ENCODE results near the gene CDKN2B.

Gene CDKN2B

DNA sequence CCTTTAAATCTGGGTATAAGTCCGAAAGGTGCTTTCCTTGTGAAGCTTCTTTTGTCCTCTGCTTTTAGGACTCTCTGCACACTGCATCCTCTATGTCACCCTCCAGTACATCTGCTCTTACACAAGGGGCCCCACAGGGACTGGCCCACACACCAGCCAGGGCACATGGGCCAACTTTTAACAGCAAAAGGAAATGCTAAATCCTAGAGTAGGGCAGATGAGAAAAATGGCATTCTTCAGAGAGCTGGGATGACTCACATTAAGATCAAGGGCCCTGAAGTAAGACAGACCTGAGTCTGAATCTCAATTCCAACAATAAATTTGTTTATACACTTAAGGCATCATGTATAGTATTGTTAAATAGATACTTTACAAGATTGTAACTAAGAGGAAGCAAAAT is 40.3 kb upstream of the CDKN2B start:
- Histone ChIP-seq H2AFZ (ENCODE audit: low read length) (no peak overlapping the region), H3K4me2 (ENCODE audit: low read depth, low read length, poor library complexity, severe bottlenecking) (peak overlapping the region; percentile 32), H3K9ac (ENCODE audit: low read depth, low read length, poor library complexity, severe bottlenecking) (no peak overlapping the region)

DNA sequence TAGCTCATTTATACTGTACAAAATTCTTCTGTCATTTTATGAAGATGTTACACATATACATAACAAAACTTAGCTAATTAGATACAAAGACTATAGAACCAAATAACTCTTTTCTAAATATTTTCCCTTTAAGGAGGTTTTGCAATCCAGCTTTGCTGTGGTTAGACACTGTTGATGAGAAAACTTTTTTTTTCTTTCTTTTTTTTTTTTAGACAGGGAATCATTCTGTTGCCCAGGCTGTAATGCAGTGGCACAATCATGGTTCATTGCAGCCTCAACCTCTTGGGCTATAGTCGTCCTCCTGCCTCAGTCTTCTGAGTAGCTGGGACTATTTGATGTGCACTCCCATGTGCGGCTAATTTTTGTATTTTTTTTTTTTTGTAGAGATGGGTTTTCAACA is 38.5 kb upstream of the CDKN2B start:
- Histone ChIP-seq H3K9me3 (ENCODE audit: insufficient read depth, low read depth, low read length) (no peaks in the 10 kb centered on the region), H4K20me1 (ENCODE audit: insufficient read depth, low read length, poor library complexity, severe bottlenecking) (no peaks in the 10 kb centered on the region), H3K79me2 (ENCODE audit: insufficient read depth, low read length) (no peaks in the 10 kb centered on the region), H2AFZ (ENCODE audit: low read length) (no peak overlapping the region), H3F3A (ENCODE audit: low read depth) (peaks cover 7% of the 10 kb centered on the region), H3K9ac (ENCODE audit: low read depth, low read length, poor library complexity, severe bottlenecking) (no peak overlapping the region), H3K27me3 (ENCODE audit: insufficient read depth, low read length, poor library complexity, severe bottlenecking) (no peaks in the 10 kb centered on the region), H3K4me3 (ENCODE audit: low read length, poor library complexity, severe bottlenecking) (no peak overlapping the region), H3K4me1 (ENCODE audit: insufficient read depth, low read length, poor library complexity, severe bottlenecking) (peaks cover 40% of the 10 kb centered on the region), H3K4me2 (ENCODE audit: low read depth, low read length, poor library complexity, severe bottlenecking) (no peak overlapping the region), H3K9me2 (replicated peaks; ENCODE audit: low read depth, low read length) (no peaks in the 10 kb centered on the region), H3K36me3 (ENCODE audit: insufficient read depth, low read length) (no peaks in the 10 kb centered on the region)
- no peak for TF ChIP-seq EZH2phosphoT487 (IDR thresholded peaks at IDR 0.05; ENCODE audit: borderline replicate concordance)
- TF ChIP-seq, protein P1, sequence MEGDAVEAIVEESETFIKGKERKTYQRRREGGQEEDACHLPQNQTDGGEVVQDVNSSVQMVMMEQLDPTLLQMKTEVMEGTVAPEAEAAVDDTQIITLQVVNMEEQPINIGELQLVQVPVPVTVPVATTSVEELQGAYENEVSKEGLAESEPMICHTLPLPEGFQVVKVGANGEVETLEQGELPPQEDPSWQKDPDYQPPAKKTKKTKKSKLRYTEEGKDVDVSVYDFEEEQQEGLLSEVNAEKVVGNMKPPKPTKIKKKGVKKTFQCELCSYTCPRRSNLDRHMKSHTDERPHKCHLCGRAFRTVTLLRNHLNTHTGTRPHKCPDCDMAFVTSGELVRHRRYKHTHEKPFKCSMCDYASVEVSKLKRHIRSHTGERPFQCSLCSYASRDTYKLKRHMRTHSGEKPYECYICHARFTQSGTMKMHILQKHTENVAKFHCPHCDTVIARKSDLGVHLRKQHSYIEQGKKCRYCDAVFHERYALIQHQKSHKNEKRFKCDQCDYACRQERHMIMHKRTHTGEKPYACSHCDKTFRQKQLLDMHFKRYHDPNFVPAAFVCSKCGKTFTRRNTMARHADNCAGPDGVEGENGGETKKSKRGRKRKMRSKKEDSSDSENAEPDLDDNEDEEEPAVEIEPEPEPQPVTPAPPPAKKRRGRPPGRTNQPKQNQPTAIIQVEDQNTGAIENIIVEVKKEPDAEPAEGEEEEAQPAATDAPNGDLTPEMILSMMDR (conservative IDR thresholded peaks at IDR 0.05; ENCODE audit: low read length) = no peak

More for the DNA sequence above, 40.3 kb upstream of the CDKN2B start:
- Histone ChIP-seq H3F3A (ENCODE audit: low read depth) (peaks cover 7% of the 10 kb centered on the region), H3K27me3 (ENCODE audit: insufficient read depth, low read length, poor library complexity, severe bottlenecking) (no peaks in the 10 kb centered on the region), H3K4me3 (ENCODE audit: low read length, poor library complexity, severe bottlenecking) (no peak overlapping the region), H3K4me1 (ENCODE audit: insufficient read depth, low read length, poor library complexity, severe bottlenecking) (peaks cover 45% of the 10 kb centered on the region), H3K36me3 (ENCODE audit: insufficient read depth, low read length) (no peaks in the 10 kb centered on the region), H3K9me3 (ENCODE audit: insufficient read depth, low read depth, low read length) (no peaks in the 10 kb centered on the region), H3K9me2 (replicated peaks; ENCODE audit: low read depth, low read length) (no peaks in the 10 kb centered on the region), H4K20me1 (ENCODE audit: insufficient read depth, low read length, poor library complexity, severe bottlenecking) (no peaks in the 10 kb centered on the region), H3K79me2 (ENCODE audit: insufficient read depth, low read length) (no peaks in the 10 kb centered on the region)
- TF ChIP-seq, protein P1 (conservative IDR thresholded peaks at IDR 0.05; ENCODE audit: low read length) = no peak
- no peak for TF ChIP-seq EZH2phosphoT487 (IDR thresholded peaks at IDR 0.05; ENCODE audit: borderline replicate concordance)

GRCh38 chr9:22046243-22046885 is 37.3 kb upstream of the CDKN2B start:
- H3K9me2 ChIP-seq (replicated peaks; ENCODE audit: low read depth, low read length) = no peaks in the 10 kb centered on the region
- H3K4me2 ChIP-seq (ENCODE audit: low read depth, low read length, poor library complexity, severe bottlenecking) = no peak overlapping the region
- peaks cover 28% of the 10 kb centered on the region for H3K4me1 ChIP-seq (ENCODE audit: insufficient read depth, low read length, poor library complexity, severe bottlenecking)
- H3K9ac ChIP-seq (ENCODE audit: low read depth, low read length, poor library complexity, severe bottlenecking) = no peak overlapping the region
- H3K79me2 ChIP-seq (ENCODE audit: insufficient read depth, low read length) = no peaks in the 10 kb centered on the region
- TF ChIP-seq, protein P1 (conservative IDR thresholded peaks at IDR 0.05; ENCODE audit: low read length) = no peak
- TF ChIP-seq EZH2phosphoT487 (IDR thresholded peaks at IDR 0.05; ENCODE audit: borderline replicate concordance) = no peak
- no peaks in the 10 kb centered on the region for H4K20me1 ChIP-seq (ENCODE audit: insufficient read depth, low read length, poor library complexity, severe bottlenecking)
- H3K27me3 ChIP-seq (ENCODE audit: insufficient read depth, low read length, poor library complexity, severe bottlenecking) = no peaks in the 10 kb centered on the region
- no peaks in the 10 kb centered on the region for H3K36me3 ChIP-seq (ENCODE audit: insufficient read depth, low read length)
- no peak overlapping the region for H2AFZ ChIP-seq (ENCODE audit: low read length)
- H3K4me3 ChIP-seq (ENCODE audit: low read length, poor library complexity, severe bottlenecking) = no peak overlapping the region
- H3K9me3 ChIP-seq (ENCODE audit: insufficient read depth, low read depth, low read length) = no peaks in the 10 kb centered on the region
- H3F3A ChIP-seq (ENCODE audit: low read depth) = peaks cover 7% of the 10 kb centered on the region

Measured in Loucy (cell line).